Measurements from ENCODE around the gene VEGFB. TPM values are rescaled to one million over a fixed set of nuclear protein-coding genes. Genes with fewer than 3 reads are reported as not detected.

The VEGFB gene
- total RNA-seq, 1 donor from 2014 or later, result 44.9 TPM

DNA sequence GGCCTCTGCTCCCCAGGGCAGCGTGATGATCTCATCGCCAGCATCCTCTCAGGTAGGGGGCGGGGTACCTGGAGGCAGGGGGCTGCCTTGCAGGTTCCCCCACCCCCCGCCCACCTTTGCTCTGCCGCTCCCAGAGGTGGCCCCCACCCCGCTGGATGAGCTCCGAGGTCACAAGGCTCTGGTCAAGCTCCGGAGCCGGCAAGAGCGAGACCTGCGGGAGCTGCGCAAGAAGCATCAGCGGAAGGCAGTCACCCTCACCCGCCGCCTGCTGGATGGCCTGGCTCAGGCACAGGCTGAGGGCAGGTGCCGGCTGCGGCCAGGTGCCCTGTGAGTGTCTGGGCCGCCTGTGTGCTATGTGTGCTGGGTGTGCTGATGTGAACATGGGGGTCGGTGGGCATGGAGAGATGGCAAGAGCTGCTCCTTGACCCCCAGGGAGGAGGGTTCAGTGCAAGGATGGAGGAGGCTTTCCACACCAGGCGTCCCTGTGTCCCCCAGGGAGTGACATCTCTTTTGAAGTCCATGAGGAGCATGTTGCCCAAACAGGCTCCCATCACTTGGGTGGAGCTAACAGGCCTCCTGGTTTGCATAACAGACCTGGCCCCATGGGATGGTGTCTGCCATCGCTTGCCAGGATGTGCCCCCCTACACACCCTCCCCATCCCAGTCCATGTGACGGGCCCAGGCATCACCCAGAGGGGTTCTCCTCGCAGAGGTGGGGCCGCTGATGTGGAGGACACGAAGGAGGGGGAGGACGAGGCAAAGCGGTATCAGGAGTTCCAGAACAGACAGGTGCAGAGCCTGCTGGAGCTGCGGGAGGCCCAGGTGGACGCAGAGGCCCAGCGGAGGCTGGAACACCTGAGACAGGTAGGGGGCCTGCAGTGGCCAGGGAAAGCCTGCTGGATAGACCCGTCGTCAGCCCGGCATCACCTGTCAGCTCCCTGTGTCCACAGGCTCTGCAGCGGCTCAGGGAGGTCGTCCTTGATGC is 31.1 kb downstream of the VEGFB start:
- no peaks in the 10 kb centered on the region for H3K27me3 ChIP-seq
- H3K4me3 ChIP-seq, result no peak overlapping the region
- peaks cover 21% of the 10 kb centered on the region for H3K4me1 ChIP-seq
- H3K36me3 ChIP-seq, result peaks cover 0 to 53% of the 10 kb centered on the region in 2 donors
- no peaks in the 10 kb centered on the region for H3K9me3 ChIP-seq
- intact Hi-C loops (cut with DNase I), result no loop called here
- TF ChIP-seq POLR2A (IDR thresholded peaks at IDR 0.05), result no peak
- no peak for TF ChIP-seq POLR2AphosphoS5 (IDR thresholded peaks at IDR 0.05; ENCODE audit: insufficient read depth in 1 of 2, low read depth in 1 of 2)
- TF ChIP-seq, protein P1, sequence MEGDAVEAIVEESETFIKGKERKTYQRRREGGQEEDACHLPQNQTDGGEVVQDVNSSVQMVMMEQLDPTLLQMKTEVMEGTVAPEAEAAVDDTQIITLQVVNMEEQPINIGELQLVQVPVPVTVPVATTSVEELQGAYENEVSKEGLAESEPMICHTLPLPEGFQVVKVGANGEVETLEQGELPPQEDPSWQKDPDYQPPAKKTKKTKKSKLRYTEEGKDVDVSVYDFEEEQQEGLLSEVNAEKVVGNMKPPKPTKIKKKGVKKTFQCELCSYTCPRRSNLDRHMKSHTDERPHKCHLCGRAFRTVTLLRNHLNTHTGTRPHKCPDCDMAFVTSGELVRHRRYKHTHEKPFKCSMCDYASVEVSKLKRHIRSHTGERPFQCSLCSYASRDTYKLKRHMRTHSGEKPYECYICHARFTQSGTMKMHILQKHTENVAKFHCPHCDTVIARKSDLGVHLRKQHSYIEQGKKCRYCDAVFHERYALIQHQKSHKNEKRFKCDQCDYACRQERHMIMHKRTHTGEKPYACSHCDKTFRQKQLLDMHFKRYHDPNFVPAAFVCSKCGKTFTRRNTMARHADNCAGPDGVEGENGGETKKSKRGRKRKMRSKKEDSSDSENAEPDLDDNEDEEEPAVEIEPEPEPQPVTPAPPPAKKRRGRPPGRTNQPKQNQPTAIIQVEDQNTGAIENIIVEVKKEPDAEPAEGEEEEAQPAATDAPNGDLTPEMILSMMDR (IDR thresholded peaks at IDR 0.05), result no peak
- no peak for DNase-seq (ENCODE audit: extremely low spot score in 2 of 2)
- H3K27ac ChIP-seq, result no peak overlapping the region

DNA sequence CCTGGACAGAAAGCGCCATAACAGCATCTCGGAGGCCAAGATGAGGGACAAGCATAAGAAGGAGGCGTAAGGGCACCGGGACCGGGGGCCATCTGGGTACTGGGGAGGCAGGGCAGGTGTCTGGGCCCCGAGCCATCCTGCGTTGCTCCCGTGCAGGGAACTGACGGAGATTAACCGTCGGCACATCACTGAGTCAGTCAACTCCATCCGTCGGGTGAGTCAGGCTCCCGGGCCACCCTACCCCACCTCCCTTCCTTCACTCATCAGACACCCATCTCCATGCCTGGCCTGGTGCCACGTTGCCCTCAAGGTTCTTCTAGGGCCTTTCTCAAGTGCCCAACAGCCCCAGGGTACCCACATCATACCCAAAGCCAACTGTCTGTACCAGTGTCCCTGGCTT is 32.0 kb downstream of the VEGFB start:
- Histone ChIP-seq H3K27me3 (no peaks in the 10 kb centered on the region), H3K4me3 (no peak overlapping the region), H3K36me3 (peaks cover 0 to 46% of the 10 kb centered on the region in 2 donors), H3K9me3 (no peaks in the 10 kb centered on the region), H3K4me1 (peaks cover 21% of the 10 kb centered on the region), H3K27ac (no peak overlapping the region)
- no peak for DNase-seq (ENCODE audit: extremely low spot score in 2 of 2)
- no peak for TF ChIP-seq POLR2A (IDR thresholded peaks at IDR 0.05)
- TF ChIP-seq, protein P1 (IDR thresholded peaks at IDR 0.05), result no peak
- no peak for TF ChIP-seq POLR2AphosphoS5 (IDR thresholded peaks at IDR 0.05; ENCODE audit: insufficient read depth in 1 of 2, low read depth in 1 of 2)
- intact Hi-C loops (cut with DNase I), result no loop called here

DNA sequence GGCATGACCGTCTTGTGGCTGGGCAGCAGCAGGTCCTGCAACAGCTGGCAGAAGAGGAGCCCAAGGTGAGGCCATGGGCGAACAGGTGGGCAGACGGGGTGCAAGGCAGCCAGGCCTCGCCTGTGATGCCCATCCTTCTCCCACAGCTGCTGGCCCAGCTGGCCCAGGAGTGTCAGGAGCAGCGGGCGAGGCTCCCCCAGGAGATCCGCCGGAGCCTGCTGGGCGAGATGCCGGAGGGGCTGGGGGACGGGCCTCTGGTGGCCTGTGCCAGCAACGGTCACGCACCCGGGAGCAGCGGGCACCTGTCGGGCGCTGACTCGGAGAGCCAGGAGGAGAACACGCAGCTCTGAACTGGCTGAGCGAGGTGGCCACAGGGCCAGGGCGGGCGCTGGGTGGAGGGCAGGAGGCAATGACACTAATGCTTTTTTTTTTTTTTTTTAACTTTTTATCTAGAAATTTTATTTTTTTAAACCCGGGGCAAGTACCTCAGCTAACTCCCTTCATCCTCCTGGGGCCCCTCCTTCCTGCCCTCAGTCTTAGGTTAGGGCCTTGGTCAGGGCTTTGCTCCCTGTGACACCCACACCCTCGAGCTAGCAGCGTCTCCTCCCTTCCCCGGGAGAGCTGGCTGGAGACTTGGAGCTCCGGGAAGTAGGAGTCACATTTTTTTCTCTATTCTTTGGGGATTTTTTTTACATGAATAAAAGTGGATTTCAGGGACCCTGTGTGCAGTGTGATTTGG is 33.0 kb downstream of the VEGFB start:
- no peak for DNase-seq (ENCODE audit: extremely low spot score in 2 of 2)
- intact Hi-C loops (cut with DNase I), result no loop called here

DNA sequence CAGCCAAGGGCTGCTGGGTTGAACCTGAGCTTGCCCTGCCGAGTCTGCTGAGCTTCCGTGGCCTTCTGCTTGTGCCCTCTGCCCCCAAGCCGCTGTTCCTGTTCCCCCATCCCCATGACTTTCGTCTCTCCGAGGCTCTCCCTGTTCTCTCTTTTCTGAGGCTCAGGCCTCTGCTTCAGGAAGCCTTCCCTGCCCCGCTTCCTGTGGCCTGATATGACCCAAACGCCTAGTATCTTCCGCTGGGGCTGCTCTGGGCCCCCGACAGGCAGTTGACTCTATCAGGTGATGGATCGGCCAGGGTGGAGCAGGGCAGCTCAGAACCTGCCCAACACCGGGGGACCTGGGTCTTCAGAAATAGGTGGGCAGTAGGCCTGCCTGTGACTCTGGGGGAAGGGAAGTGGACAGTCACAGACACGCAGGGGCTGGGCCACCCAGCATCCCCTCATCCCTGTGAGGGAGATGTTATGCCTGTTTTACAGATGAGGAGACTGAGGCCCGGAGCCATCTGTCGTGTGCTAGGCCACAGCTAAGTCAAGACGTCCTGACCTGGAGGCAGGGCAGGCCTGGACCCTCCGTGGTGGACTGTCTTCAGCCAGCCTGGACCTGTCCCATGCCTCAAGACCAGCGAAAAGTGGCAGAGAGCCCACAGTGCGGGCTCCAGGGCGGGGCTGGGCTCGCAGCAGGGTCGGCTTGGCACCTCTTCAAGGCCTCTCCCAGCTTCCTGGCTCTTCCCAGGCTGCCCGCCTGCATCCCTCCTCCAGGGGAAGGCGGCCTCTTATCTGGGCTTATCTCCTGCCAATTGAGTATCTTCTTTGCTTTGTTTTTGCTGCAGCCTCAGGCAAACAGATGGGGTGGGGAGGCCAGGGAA is 33.9 kb downstream of the VEGFB start:
- no peaks in the 10 kb centered on the region for H3K9me3 ChIP-seq

More for the DNA sequence above, 33.0 kb downstream of the VEGFB start:
- no peak overlapping the region for H3K4me3 ChIP-seq
- H3K36me3 ChIP-seq, result peaks cover 0 to 38% of the 10 kb centered on the region in 2 donors
- peaks cover 31% of the 10 kb centered on the region for H3K4me1 ChIP-seq
- peak overlapping the region; percentile 98 for H3K27ac ChIP-seq
- no peaks in the 10 kb centered on the region for H3K9me3 ChIP-seq
- H3K27me3 ChIP-seq, result no peaks in the 10 kb centered on the region
- TF ChIP-seq, protein P1 (IDR thresholded peaks at IDR 0.05), result no peak
- no peak for TF ChIP-seq POLR2AphosphoS5 (IDR thresholded peaks at IDR 0.05; ENCODE audit: insufficient read depth in 1 of 2, low read depth in 1 of 2)
- TF ChIP-seq POLR2A (IDR thresholded peaks at IDR 0.05), result no peak

More for the DNA sequence above, 33.9 kb downstream of the VEGFB start:
- no peaks in the 10 kb centered on the region for H3K27me3 ChIP-seq
- TF ChIP-seq, protein P1 (IDR thresholded peaks at IDR 0.05), result no peak
- TF ChIP-seq POLR2A (IDR thresholded peaks at IDR 0.05), result no peak
- no peak for TF ChIP-seq POLR2AphosphoS5 (IDR thresholded peaks at IDR 0.05; ENCODE audit: insufficient read depth in 1 of 2, low read depth in 1 of 2)
- H3K27ac ChIP-seq, result peak overlapping the region; percentile 98
- peak overlapping the region; percentile 87 to 92 for H3K4me3 ChIP-seq
- H3K36me3 ChIP-seq, result peaks cover 0 to 29% of the 10 kb centered on the region in 2 donors
- intact Hi-C loops (cut with DNase I), result no loop called here
- DNase-seq (ENCODE audit: extremely low spot score in 2 of 2), result no peak
- H3K4me1 ChIP-seq, result peaks cover 33% of the 10 kb centered on the region
